Measurements from ENCODE around the gene ARHGAP6.

The ARHGAP6 gene

GRCh38 chrX:11422525-11422857 is 243.2 kb downstream of the ARHGAP6 start:
- no peak for DNase-seq

GRCh38 chrX:11421805-11422524 is 243.8 kb downstream of the ARHGAP6 start:
- DNase-seq = no peak

GRCh38 chrX:11420851-11421250 is 244.9 kb downstream of the ARHGAP6 start:
- DNase-seq = no peak

GRCh38 chrX:11419102-11419501 is 246.6 kb downstream of the ARHGAP6 start:
- DNase-seq = no peak

- DNase-seq = no peak
Observed at GRCh38 chrX:11416600-11416999, 249.1 kb downstream of the ARHGAP6 start.

GRCh38 chrX:11414091-11414490 is 251.6 kb downstream of the ARHGAP6 start:
- DNase-seq = no peak

- no peak for DNase-seq
Observed at GRCh38 chrX:11412715-11413623, 252.8 kb downstream of the ARHGAP6 start.

GRCh38 chrX:11409957-11410356 is 255.8 kb downstream of the ARHGAP6 start:
- no peak for DNase-seq

GRCh38 chrX:11408783-11409182 is 256.9 kb downstream of the ARHGAP6 start:
- no peak for DNase-seq

- DNase-seq = no peak
Observed at GRCh38 chrX:11408109-11408405, 257.7 kb downstream of the ARHGAP6 start.

- no peak for DNase-seq
Observed at GRCh38 chrX:11407331-11408108, 258.2 kb downstream of the ARHGAP6 start.

GRCh38 chrX:11406109-11406765 is 259.5 kb downstream of the ARHGAP6 start:
- no peak for DNase-seq

GRCh38 chrX:11403631-11404030 is 262.1 kb downstream of the ARHGAP6 start:
- no peak for DNase-seq

GRCh38 chrX:11401966-11402365 is 263.8 kb downstream of the ARHGAP6 start:
- no peak for DNase-seq

- DNase-seq = no peak
Observed at GRCh38 chrX:11399489-11400094, 266.1 kb downstream of the ARHGAP6 start.

- no peak for DNase-seq
Observed at GRCh38 chrX:11398785-11399184, 266.9 kb downstream of the ARHGAP6 start.

GRCh38 chrX:11398139-11398538 is 267.6 kb downstream of the ARHGAP6 start:
- DNase-seq = no peak

GRCh38 chrX:11397680-11398079 is 268.0 kb downstream of the ARHGAP6 start:
- DNase-seq = no peak

GRCh38 chrX:11395859-11396258 is 269.9 kb downstream of the ARHGAP6 start:
- no peak for DNase-seq

- no peak for DNase-seq
Observed at GRCh38 chrX:11393949-11394654, 271.6 kb downstream of the ARHGAP6 start.

GRCh38 chrX:11386812-11387211 is 278.9 kb downstream of the ARHGAP6 start:
- no peak for DNase-seq

GRCh38 chrX:11386001-11386523 is 279.7 kb downstream of the ARHGAP6 start:
- no peak for DNase-seq

Data from NCI-H2107 (cell line).